ENCODE data around the gene TACO1.

Gene TACO1

GRCh38 chr17:63647936-63648335 lies 47.2 kb downstream of the TACO1 start (continued):
- no peak for TF ChIP-seq ZNF514 (tag by site-specific recombination; IDR thresholded peaks at IDR 0.05)
- TF ChIP-seq SALL2 (tag by site-specific recombination; IDR thresholded peaks at IDR 0.05; ENCODE audit: borderline replicate concordance), result no peak
- TF ChIP-seq WT1 (tag by site-specific recombination; IDR thresholded peaks at IDR 0.05), result no peak
- TF ChIP-seq ZIC2 (tag by site-specific recombination; IDR thresholded peaks at IDR 0.05), result no peak
- no peak for TF ChIP-seq ZNF623 (tag by site-specific recombination; IDR thresholded peaks at IDR 0.05)
- no peak for TF ChIP-seq ZSCAN18 (tag by site-specific recombination; IDR thresholded peaks at IDR 0.05)
- no peak for TF ChIP-seq ZNF266 (tag by site-specific recombination; IDR thresholded peaks at IDR 0.05; ENCODE audit: low read depth)

- ChIA-PET POLR2A (no interaction called here), CTCF (no interaction called here)
- no peak overlapping the region for H3K27ac ChIP-seq (ENCODE audit: extremely low read depth, low read depth, low read length)
- no peaks in the 10 kb centered on the region for H3K9me3 ChIP-seq (ENCODE audit: control insufficient read depth, insufficient read depth, low read depth, low read length)
- H3K36me3 ChIP-seq (ENCODE audit: control insufficient read depth in 2 of 2, insufficient read depth in 1 of 2, low read length in 2 of 2), result peaks cover 40 to 60% of the 10 kb centered on the region in 2 experiments
- TF ChIP-seq ZNF211 (tag by site-specific recombination; IDR thresholded peaks at IDR 0.05; ENCODE audit: low read depth), result no peak
- TF ChIP-seq ZNF518A (tag by site-specific recombination; conservative IDR thresholded peaks at IDR 0.05; ENCODE audit: low read depth), result no peak
- TF ChIP-seq BCL11A (tag by site-specific recombination; IDR thresholded peaks at IDR 0.05; ENCODE audit: low read depth), result no peak
- TF ChIP-seq SP7 (tag by site-specific recombination; IDR thresholded peaks at IDR 0.05), result no peak
- no peak overlapping the region for H3K4me3 ChIP-seq (ENCODE audit: low read depth, low read length)
- no peaks in the 10 kb centered on the region for H3K4me1 ChIP-seq (ENCODE audit: control insufficient read depth, insufficient read depth, low read length)
Observed at GRCh38 chr17:63649813-63650212, 49.1 kb downstream of the TACO1 start.

GRCh38 chr17:63652106-63652505 lies 51.4 kb downstream of the TACO1 start:
- peaks cover 37 to 52% of the 10 kb centered on the region in 2 experiments for H3K36me3 ChIP-seq (ENCODE audit: control insufficient read depth in 2 of 2, insufficient read depth in 1 of 2, low read length in 2 of 2)
- TF ChIP-seq ZNF473 (tag by site-specific recombination; IDR thresholded peaks at IDR 0.05), result no peak
- TF ChIP-seq ZNF544 (tag by site-specific recombination; IDR thresholded peaks at IDR 0.05), result no peak
- no peak for TF ChIP-seq OVOL3 (tag by site-specific recombination; IDR thresholded peaks at IDR 0.05)
- no peak for TF ChIP-seq ZNF701 (tag by site-specific recombination; IDR thresholded peaks at IDR 0.05)
- no peak for TF ChIP-seq ZNF747 (tag by site-specific recombination; IDR thresholded peaks at IDR 0.05)
- no peak for TF ChIP-seq ZNF785 (tag by site-specific recombination; IDR thresholded peaks at IDR 0.05)
- H3K9me3 ChIP-seq (ENCODE audit: control insufficient read depth, insufficient read depth, low read depth, low read length), result no peaks in the 10 kb centered on the region
- POLR2A ChIA-PET, result interaction anchor here (1.2 kb wide), 1 partner anchor 30 kb away, joined by 5 read pairs; the partner anchor contains the start of gene MAP3K3
- CTCF ChIA-PET, result interaction anchor here (1.7 kb wide), 1 partner anchor 18 kb away, joined by 5 read pairs; no protein-coding TSS in a partner anchor
- H3K4me1 ChIP-seq (ENCODE audit: control insufficient read depth, insufficient read depth, low read length), result no peaks in the 10 kb centered on the region
- H3K27ac ChIP-seq (ENCODE audit: extremely low read depth, low read depth, low read length), result no peak overlapping the region
- no peak overlapping the region for H3K4me3 ChIP-seq (ENCODE audit: low read depth, low read length)
